ENCODE results near the gene RAN.

- TF ChIP-seq, protein P1, sequence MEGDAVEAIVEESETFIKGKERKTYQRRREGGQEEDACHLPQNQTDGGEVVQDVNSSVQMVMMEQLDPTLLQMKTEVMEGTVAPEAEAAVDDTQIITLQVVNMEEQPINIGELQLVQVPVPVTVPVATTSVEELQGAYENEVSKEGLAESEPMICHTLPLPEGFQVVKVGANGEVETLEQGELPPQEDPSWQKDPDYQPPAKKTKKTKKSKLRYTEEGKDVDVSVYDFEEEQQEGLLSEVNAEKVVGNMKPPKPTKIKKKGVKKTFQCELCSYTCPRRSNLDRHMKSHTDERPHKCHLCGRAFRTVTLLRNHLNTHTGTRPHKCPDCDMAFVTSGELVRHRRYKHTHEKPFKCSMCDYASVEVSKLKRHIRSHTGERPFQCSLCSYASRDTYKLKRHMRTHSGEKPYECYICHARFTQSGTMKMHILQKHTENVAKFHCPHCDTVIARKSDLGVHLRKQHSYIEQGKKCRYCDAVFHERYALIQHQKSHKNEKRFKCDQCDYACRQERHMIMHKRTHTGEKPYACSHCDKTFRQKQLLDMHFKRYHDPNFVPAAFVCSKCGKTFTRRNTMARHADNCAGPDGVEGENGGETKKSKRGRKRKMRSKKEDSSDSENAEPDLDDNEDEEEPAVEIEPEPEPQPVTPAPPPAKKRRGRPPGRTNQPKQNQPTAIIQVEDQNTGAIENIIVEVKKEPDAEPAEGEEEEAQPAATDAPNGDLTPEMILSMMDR (IDR thresholded peaks at IDR 0.05) = no peak
- TF ChIP-seq POLR2A (IDR thresholded peaks at IDR 0.05; ENCODE audit: low read depth) = no peak
Observed at GRCh38 chr12:130839770-130840404, 32.0 kb upstream of the RAN start.

Data from esophagus muscularis mucosa (tissue), 3 donors.